ENCODE results near the gene SAT1. TPM values are rescaled to one million over a fixed set of nuclear protein-coding genes. Genes with fewer than 3 reads are reported as not detected.

The SAT1 gene
- total RNA-seq, 4 donors from 2014 or later: 116 to 358 (median 220) TPM

GRCh38 chrX:23784470-23785331, 1.7 kb downstream of the SAT1 start:
- Histone ChIP-seq H3K36me3 (no peaks in the 10 kb centered on the region), H3K4me1 (no peaks in the 10 kb centered on the region), H3K27me3 (no peaks in the 10 kb centered on the region), H3K9me3 (no peaks in the 10 kb centered on the region), H3K27ac (peak overlapping the region; percentile 92 to 95), H3K4me3 (peak overlapping the region; percentile 67 to 72)
- TF ChIP-seq CTCF (IDR thresholded peaks at IDR 0.05) (no peak), POLR2A (IDR thresholded peaks at IDR 0.05) (peak in 1 of 2 donors; percentile 24)
- intact Hi-C loops (cut with DNase I; ENCODE audit: low total_unique reads): loop anchor here (5.0 kb wide), 1 partner anchor 118 kb away; no protein-coding TSS in a partner anchor
- peak in 1 of 2 donors; percentile 39 for DNase-seq

- H3K4me3 ChIP-seq: peak overlapping the region in 1 of 2 donors; percentile 67
- no peak for TF ChIP-seq CTCF (IDR thresholded peaks at IDR 0.05)
- no peak for TF ChIP-seq POLR2A (IDR thresholded peaks at IDR 0.05)
- no peaks in the 10 kb centered on the region for H3K36me3 ChIP-seq
- H3K4me1 ChIP-seq: no peaks in the 10 kb centered on the region
- no peak for DNase-seq
- H3K27ac ChIP-seq: peak overlapping the region; percentile 92 to 95
- H3K27me3 ChIP-seq: no peaks in the 10 kb centered on the region
- no peaks in the 10 kb centered on the region for H3K9me3 ChIP-seq
- intact Hi-C loops (cut with DNase I; ENCODE audit: low total_unique reads): no loop called here
Observed at GRCh38 chrX:23785580-23785979, 2.6 kb downstream of the SAT1 start.

- no peak for TF ChIP-seq POLR2A (IDR thresholded peaks at IDR 0.05)
- no peak for TF ChIP-seq CTCF (IDR thresholded peaks at IDR 0.05)
- intact Hi-C loops (cut with DNase I; ENCODE audit: low total_unique reads): no loop called here
- Histone ChIP-seq H3K36me3 (no peaks in the 10 kb centered on the region), H3K9me3 (no peaks in the 10 kb centered on the region), H3K27ac (peak overlapping the region in 1 of 2 donors; percentile 14), H3K27me3 (no peaks in the 10 kb centered on the region), H3K4me1 (no peaks in the 10 kb centered on the region), H3K4me3 (no peak overlapping the region)
- no peak for DNase-seq
Observed at GRCh38 chrX:23786268-23786815, 3.4 kb downstream of the SAT1 start.

- TF ChIP-seq POLR2A (IDR thresholded peaks at IDR 0.05) (no peak), CTCF (IDR thresholded peaks at IDR 0.05) (no peak)
- DNase-seq: no peak
- peak overlapping the region in 1 of 2 donors; percentile 39 for H3K27ac ChIP-seq
Observed at GRCh38 chrX:23787745-23788118, 4.8 kb downstream of the SAT1 start.

GRCh38 chrX:23788521-23788920, 5.5 kb downstream of the SAT1 start:
- Histone ChIP-seq H3K4me3 (no peak overlapping the region), H3K27me3 (no peaks in the 10 kb centered on the region), H3K27ac (peak overlapping the region; percentile 3 to 39), H3K36me3 (no peaks in the 10 kb centered on the region), H3K9me3 (no peaks in the 10 kb centered on the region), H3K4me1 (no peaks in the 10 kb centered on the region)
- DNase-seq: no peak
- TF ChIP-seq POLR2A (IDR thresholded peaks at IDR 0.05) (no peak), CTCF (IDR thresholded peaks at IDR 0.05) (no peak)
- intact Hi-C loops (cut with DNase I; ENCODE audit: low total_unique reads): no loop called here

More at GRCh38 chrX:23787745-23788118, 4.8 kb downstream of the SAT1 start:
- Histone ChIP-seq H3K4me3 (no peak overlapping the region), H3K27me3 (no peaks in the 10 kb centered on the region), H3K9me3 (no peaks in the 10 kb centered on the region), H3K36me3 (no peaks in the 10 kb centered on the region), H3K4me1 (no peaks in the 10 kb centered on the region)
- intact Hi-C loops (cut with DNase I; ENCODE audit: low total_unique reads): no loop called here
